ENCODE measurements around the gene CNOT2. TPM values are rescaled to one million over a fixed set of nuclear protein-coding genes. Genes with fewer than 3 reads are reported as not detected.

Gene CNOT2
- total and polyA plus RNA-seq, 2 donors (not counting 1 experiment from before 2014, with no cell fraction given), result 65.0 to 120 TPM

- peaks cover 34% of the 10 kb centered on the region for H4K20me1 ChIP-seq (ENCODE audit: control insufficient read depth, insufficient read depth, low read length, poor library complexity, severe bottlenecking)
- ChIA-PET CTCF (interaction anchor here (0.9 kb wide), 1 partner anchor 815 kb away, joined by 3 read pairs; no protein-coding TSS in a partner anchor), POLR2A (no interaction called here)
- DNase-seq, result no peak
- no peak overlapping the region for H3K27ac ChIP-seq (ENCODE audit: low read length in 2 of 2)
- 100% methylated on average over 3 of the region's 4 CpGs for WGBS (ENCODE audit: insufficient coverage)
- H3K27me3 ChIP-seq (replicated peaks in 1 of 4; ENCODE audit: control extremely low read depth in 1 of 4, control insufficient read depth in 3 of 4, insufficient read depth in 4 of 4, low read length in 3 of 4), result no peaks in the 10 kb centered on the region
- H3K79me2 ChIP-seq (ENCODE audit: control insufficient read depth, insufficient read depth, low read length), result peaks cover 39% of the 10 kb centered on the region
- no peak for ATAC-seq (ENCODE audit: low read depth)
- peaks cover 0 to 10% (median 0%) of the 10 kb centered on the region in 3 donors for H3K9me3 ChIP-seq (ENCODE audit: control extremely low read depth in 1 of 3, control insufficient read depth in 2 of 3, insufficient read depth in 1 of 3, low read length in 2 of 3)
- H3K4me1 ChIP-seq (ENCODE audit: control insufficient read depth in 2 of 2, insufficient read depth in 2 of 2, low read length in 2 of 2), result peaks cover 0 to 3% of the 10 kb centered on the region in 2 donors
- H3K4me2 ChIP-seq (replicated peaks; ENCODE audit: low read depth, low read length, poor library complexity, severe bottlenecking), result no peak overlapping the region
- H3K27ac Mint-ChIP-seq, result no peak overlapping the region
- no peaks in the 10 kb centered on the region for H3K9me3 Mint-ChIP-seq (ENCODE audit: insufficient read depth)
- H3K36me3 ChIP-seq (replicated peaks in 1 of 2; ENCODE audit: control extremely low read depth in 1 of 2, control insufficient read depth in 1 of 2, extremely low read depth in 1 of 2, insufficient read depth in 2 of 2, low read length in 1 of 2), result peaks cover 8 to 10% of the 10 kb centered on the region in 2 experiments
- H3K9ac ChIP-seq (ENCODE audit: low read length), result no peak overlapping the region
- H3K27me3 Mint-ChIP-seq, result no peaks in the 10 kb centered on the region
- no peak overlapping the region for H3K4me3 ChIP-seq (ENCODE audit: control extremely low read depth in 1 of 5, extremely low read depth in 1 of 5, insufficient read depth in 1 of 5, low read depth in 2 of 5, low read length in 4 of 5)
- H3K4me3 Mint-ChIP-seq, result no peak overlapping the region
- no peak overlapping the region for H2AFZ ChIP-seq (ENCODE audit: insufficient read depth, low read depth, low read length, poor library complexity, severe bottlenecking)
- peaks cover 22% of the 10 kb centered on the region for H3K4me1 Mint-ChIP-seq
- TF ChIP-seq, protein P1, sequence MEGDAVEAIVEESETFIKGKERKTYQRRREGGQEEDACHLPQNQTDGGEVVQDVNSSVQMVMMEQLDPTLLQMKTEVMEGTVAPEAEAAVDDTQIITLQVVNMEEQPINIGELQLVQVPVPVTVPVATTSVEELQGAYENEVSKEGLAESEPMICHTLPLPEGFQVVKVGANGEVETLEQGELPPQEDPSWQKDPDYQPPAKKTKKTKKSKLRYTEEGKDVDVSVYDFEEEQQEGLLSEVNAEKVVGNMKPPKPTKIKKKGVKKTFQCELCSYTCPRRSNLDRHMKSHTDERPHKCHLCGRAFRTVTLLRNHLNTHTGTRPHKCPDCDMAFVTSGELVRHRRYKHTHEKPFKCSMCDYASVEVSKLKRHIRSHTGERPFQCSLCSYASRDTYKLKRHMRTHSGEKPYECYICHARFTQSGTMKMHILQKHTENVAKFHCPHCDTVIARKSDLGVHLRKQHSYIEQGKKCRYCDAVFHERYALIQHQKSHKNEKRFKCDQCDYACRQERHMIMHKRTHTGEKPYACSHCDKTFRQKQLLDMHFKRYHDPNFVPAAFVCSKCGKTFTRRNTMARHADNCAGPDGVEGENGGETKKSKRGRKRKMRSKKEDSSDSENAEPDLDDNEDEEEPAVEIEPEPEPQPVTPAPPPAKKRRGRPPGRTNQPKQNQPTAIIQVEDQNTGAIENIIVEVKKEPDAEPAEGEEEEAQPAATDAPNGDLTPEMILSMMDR (IDR thresholded peaks at IDR 0.05), result no peak
- no peak for TF ChIP-seq EZH2 (IDR thresholded peaks at IDR 0.05; ENCODE audit: borderline replicate concordance, insufficient read depth, low read depth, low read length, poor library complexity, severe bottlenecking)
- intact Hi-C loops (cut with micrococcal nuclease), result no loop called here
These were observed 64.6 kb downstream of the CNOT2 start for GRCh38 chr12:70307868-70308267.

DNA sequence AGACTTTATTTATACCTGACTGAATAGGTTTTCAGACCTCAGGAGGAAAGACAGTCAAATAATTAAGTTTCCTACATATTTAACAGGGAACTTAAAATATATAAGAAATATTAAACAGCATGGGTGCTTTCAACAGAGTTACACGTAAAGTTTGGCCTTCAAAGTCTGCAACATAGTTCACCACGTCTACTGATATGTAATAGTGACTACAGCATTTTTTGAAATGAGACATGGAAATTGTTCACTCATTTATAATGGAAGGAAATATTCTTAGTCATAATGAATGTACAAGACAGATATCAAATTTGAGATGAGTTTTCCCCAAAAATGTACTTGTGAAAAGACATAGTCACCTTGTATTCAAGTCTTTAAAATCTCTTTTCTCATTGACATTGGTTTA lies 66.1 kb downstream of the CNOT2 start:
- Mint-ChIP-seq H3K4me1 (peaks cover 20% of the 10 kb centered on the region), H3K27ac (no peak overlapping the region), H3K27me3 (no peaks in the 10 kb centered on the region), H3K4me3 (no peak overlapping the region), H3K9me3 (ENCODE audit: insufficient read depth) (no peaks in the 10 kb centered on the region)
- POLR2A ChIA-PET, result no interaction called here
- CTCF ChIA-PET, result no interaction called here
- no peak for ATAC-seq (ENCODE audit: low read depth)
- peaks cover 8 to 14% of the 10 kb centered on the region in 2 experiments for H3K36me3 ChIP-seq (replicated peaks in 1 of 2; ENCODE audit: control extremely low read depth in 1 of 2, control insufficient read depth in 1 of 2, extremely low read depth in 1 of 2, insufficient read depth in 2 of 2, low read length in 1 of 2)
- TF ChIP-seq, protein P1 (IDR thresholded peaks at IDR 0.05), result no peak
- no peak for TF ChIP-seq EZH2 (IDR thresholded peaks at IDR 0.05; ENCODE audit: borderline replicate concordance, insufficient read depth, low read depth, low read length, poor library complexity, severe bottlenecking)
- H3K27me3 ChIP-seq (replicated peaks in 1 of 4; ENCODE audit: control extremely low read depth in 1 of 4, control insufficient read depth in 3 of 4, insufficient read depth in 4 of 4, low read length in 3 of 4), result no peaks in the 10 kb centered on the region
- H2AFZ ChIP-seq (ENCODE audit: insufficient read depth, low read depth, low read length, poor library complexity, severe bottlenecking), result no peak overlapping the region
- intact Hi-C loops (cut with micrococcal nuclease), result no loop called here
- no peak overlapping the region for H3K9ac ChIP-seq (ENCODE audit: low read length)
- peaks cover 53% of the 10 kb centered on the region for H3K79me2 ChIP-seq (ENCODE audit: control insufficient read depth, insufficient read depth, low read length)
- no peak for DNase-seq
- H3K4me1 ChIP-seq (ENCODE audit: control insufficient read depth in 2 of 2, insufficient read depth in 2 of 2, low read length in 2 of 2), result peaks cover 0 to 3% of the 10 kb centered on the region in 2 donors
- peaks cover 28% of the 10 kb centered on the region for H4K20me1 ChIP-seq (ENCODE audit: control insufficient read depth, insufficient read depth, low read length, poor library complexity, severe bottlenecking)
- H3K4me2 ChIP-seq (replicated peaks; ENCODE audit: low read depth, low read length, poor library complexity, severe bottlenecking), result no peak overlapping the region
- WGBS (ENCODE audit: insufficient coverage), result no CpG with 5 or more reads among the region's 2 CpGs
- H3K9me3 ChIP-seq (ENCODE audit: control extremely low read depth in 1 of 3, control insufficient read depth in 2 of 3, insufficient read depth in 1 of 3, low read length in 2 of 3), result peaks cover 0 to 8% (median 0%) of the 10 kb centered on the region in 3 donors
- no peak overlapping the region for H3K4me3 ChIP-seq (ENCODE audit: control extremely low read depth in 1 of 5, extremely low read depth in 1 of 5, insufficient read depth in 1 of 5, low read depth in 2 of 5, low read length in 4 of 5)
- no peak overlapping the region for H3K27ac ChIP-seq (ENCODE audit: low read length in 2 of 2)

Data from B cell (primary cell).